ENCODE measurements around the gene SLC38A8.

SLC38A8 gene

GRCh38 chr16:84042308-84042878, at the start of gene SLC38A8:
SLC38A8 (minus strand) TSS chr16:84042795; CDS start chr16:84042157, 638 bp downstream.
- no peak for DNase-seq

- no peak for DNase-seq
Measured at GRCh38 chr16:84091460-84091859, 48.9 kb upstream of the SLC38A8 start.

GRCh38 chr16:84090211-84090610, 47.6 kb upstream of the SLC38A8 start:
- DNase-seq, result no peak

GRCh38 chr16:84088695-84089395, 46.2 kb upstream of the SLC38A8 start:
- no peak for DNase-seq

- no peak for DNase-seq
Measured at GRCh38 chr16:84087466-84088151, 45.0 kb upstream of the SLC38A8 start.

- no peak for DNase-seq
Measured at GRCh38 chr16:84087001-84087400, 44.4 kb upstream of the SLC38A8 start.

- DNase-seq, result no peak
Measured at GRCh38 chr16:84086341-84086740, 43.7 kb upstream of the SLC38A8 start.

GRCh38 chr16:84085773-84086172, 43.2 kb upstream of the SLC38A8 start:
- no peak for DNase-seq

- no peak for DNase-seq
Measured at GRCh38 chr16:84085271-84085667, 42.7 kb upstream of the SLC38A8 start.

GRCh38 chr16:84084570-84085270, 42.1 kb upstream of the SLC38A8 start:
- peak; percentile 71 for DNase-seq

GRCh38 chr16:84082835-84083569, 40.4 kb upstream of the SLC38A8 start:
- no peak for DNase-seq

GRCh38 chr16:84082110-84082509, 39.5 kb upstream of the SLC38A8 start:
- no peak for DNase-seq

GRCh38 chr16:84081446-84081989, 38.9 kb upstream of the SLC38A8 start:
- no peak for DNase-seq

- DNase-seq, result no peak
Measured at GRCh38 chr16:84080813-84081212, 38.2 kb upstream of the SLC38A8 start.

GRCh38 chr16:84080378-84080777, 37.8 kb upstream of the SLC38A8 start:
- no peak for DNase-seq

- DNase-seq, result no peak
Measured at GRCh38 chr16:84079664-84080063, 37.1 kb upstream of the SLC38A8 start.

GRCh38 chr16:84075376-84075775, 32.8 kb upstream of the SLC38A8 start:
- DNase-seq, result no peak

- no peak for DNase-seq
Measured at GRCh38 chr16:84074721-84075120, 32.1 kb upstream of the SLC38A8 start.

- no peak for DNase-seq
Measured at GRCh38 chr16:84072014-84072413, 29.4 kb upstream of the SLC38A8 start.

GRCh38 chr16:84071121-84071520, 28.5 kb upstream of the SLC38A8 start:
- DNase-seq, result no peak

GRCh38 chr16:84069540-84069939, 26.9 kb upstream of the SLC38A8 start:
- DNase-seq, result peak; percentile 53

GRCh38 chr16:84068783-84069462, 26.3 kb upstream of the SLC38A8 start:
- DNase-seq, result no peak
